Adrenal gland (tissue), 12 donors: ENCODE results near the gene EVL. TPM values are rescaled to one million over a fixed set of nuclear protein-coding genes. Genes with fewer than 3 reads are reported as not detected.

Source experiments
- DNase-seq, 7 donors: peaks; one replicate each; pipeline ENCODE4 v3.0.0-alpha.2; 2019 to 2020
- H3K27ac ChIP-seq, 5 donors: fragments of 200-600 bp; sonication (generic) in 4 of 5; 1 replicate in 3 of 5; 2 replicates in 2 of 5; pipeline versions ENCODE4 v1.5.1 to v1.8.0; 2016 to 2020; ENCODE audit warnings: mild to moderate bottlenecking in 1 of 5
- H3K27me3 ChIP-seq: fragments of 200-600 bp; 2 replicates; pipeline ENCODE4 v1.8.0; 2021
- H3K36me3 ChIP-seq, 2 donors: fragments of 200-600 bp; replicated peaks in 1 of 2; 1 replicate in 1 of 2; 2 replicates in 1 of 2; pipeline versions ENCODE4 v1.5.1 to v1.8.0; 2018 to 2022
- H3K4me1 ChIP-seq, 2 donors: fragments of 200-600 bp; replicated peaks in 1 of 2; 1 replicate in 1 of 2; 2 replicates in 1 of 2; pipeline versions ENCODE4 v1.5.1 to v1.8.0; 2018 to 2021
- H3K4me3 ChIP-seq, 4 donors: fragments of 200-600 bp; sonication (generic) in 3 of 4; one replicate each; pipeline ENCODE4 v1.5.1; 2016 to 2018
- H3K9me3 ChIP-seq, 3 donors: fragments of 200-600 bp; sonication (generic) in 1 of 3; replicated peaks in 1 of 3; 1 replicate in 2 of 3; 2 replicates in 1 of 3; pipeline versions ENCODE4 v1.5.1 to v1.8.0; 2016 to 2021
- POLR2A ChIP-seq, 2 donors: fragments of 450-650 bp; IDR thresholded peaks; one replicate each; pipeline ENCODE4 v1.6.1; 2017; ENCODE audit warnings: antibody characterized with exemption in 2 of 2, mild to moderate bottlenecking in 2 of 2, moderate library complexity in 1 of 2
- WGBS, 4 donors: extraction: QIAGEN DNeasy Blood & Tissue Kit in 2 of 4; methylation state at CpG; one replicate each; pipeline versions ENCODE4 v1.1.5 to v1.1.7; 2013 to 2017; 5-methylcytosine and 5-hydroxymethylcytosine counted together
- intact Hi-C, 2 donors: fragments of 100-400 bp; cut with DNase I; formaldehyde crosslinking; loops; one replicate each; pipeline versions ENCODE4 v1.14.1 to v1.15.0; 2022 to 2023
- polyA plus RNA-seq, 3 donors: library from polyadenylated mRNA; stranded (reverse); fragments of 200-250 nt in 2 of 3; fragments of 350-450 nt in 1 of 3; fragmentation: Illumina TruSeq in 1 of 3; extraction: RNeasy Lipid Tissue Mini Kit (QIAGEN cat#74804) in 1 of 3; gene quantifications; one replicate each; pipeline ENCODE4 v1.2.3, GENCODE V29; 2013 to 2014
- total RNA-seq, 9 donors: library from RNA; depleted of rRNA in 4 of 9; stranded (reverse); fragments of >200 nt in 4 of 9; fragments of 120-200 nt in 1 of 9; fragmentation: NEBNext Ultra II Directional in 1 of 9; extraction: Animal tissue kit (Norgen Biotek cat#: 25700) in 1 of 9; gene quantifications; one replicate each; pipeline versions ENCODE4 v1.1.0 to v1.2.4, GENCODE V29; 2013 to 2023
- TF ChIP-seq, protein P1 (sequence below), 6 experiments: fragments of 450-650 bp in 4 of 6; fragments of 200-600 bp in 2 of 6; sonication (generic) in 1 of 6; IDR thresholded peaks; 1 replicate in 5 of 6; 2 replicates in 1 of 6; pipeline versions ENCODE4 v1.5.1 to v1.8.0; 2016 to 2021; ENCODE audit warnings: antibody characterized with exemption in 6 of 6, mild to moderate bottlenecking in 2 of 6, moderate library complexity in 1 of 6
- donor health status: healthy with polysubstance abuse.
- donor health status: Bipolar disorder and iron deficiency.
- donor health status: DM: yes; HTN: yes; CAD: no.
- donor health status: DM: no; HTN: no; CAD: no.
- donor health status: DM: no; HTN: no; CAD: no.
- donor health status: DM: yes; HTN: yes; CAD: no.

The EVL gene
- total and polyA plus RNA-seq, 12 donors = 23.7 to 209 (median 46.8) TPM

DNA sequence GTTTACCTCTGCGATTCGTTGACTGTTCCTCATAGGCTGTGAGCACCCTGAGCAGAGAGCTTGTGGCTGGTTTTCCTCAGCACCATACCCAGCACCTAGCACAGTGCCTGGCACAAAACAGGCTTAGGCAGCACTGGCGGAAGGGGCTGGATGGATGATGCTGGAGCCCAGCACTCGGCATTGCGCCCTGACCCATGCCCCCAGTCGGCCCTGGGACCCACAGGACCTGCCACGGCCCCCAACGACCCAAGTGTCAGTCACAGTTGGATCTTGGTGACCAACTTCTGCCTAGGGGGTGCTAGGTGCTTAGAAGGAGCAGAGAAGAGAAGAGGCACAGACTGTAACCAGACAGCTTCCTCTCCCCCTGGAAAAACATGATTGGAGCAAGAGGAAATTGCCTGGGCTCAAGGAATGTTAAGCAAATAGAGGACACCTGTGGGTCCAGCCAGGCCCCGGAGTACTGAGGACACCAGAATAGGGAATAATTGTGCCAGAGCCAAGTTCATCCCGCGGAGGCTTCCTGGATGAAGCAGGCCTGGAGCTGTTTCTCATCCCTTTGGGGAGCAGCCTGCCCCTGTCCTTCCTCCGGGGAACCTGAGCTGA, 62.7 kb downstream of the EVL start:
- WGBS, 4 donors = 90 to 94% (median 93%) methylated on average over 9 to 12 of the region's 12 CpGs
- intact Hi-C loops = no loop called here
- H3K27me3 ChIP-seq = no peaks in the 10 kb centered on the region
- peaks cover 0 to 37% of the 10 kb centered on the region in 2 donors for H3K36me3 ChIP-seq
- H3K4me1 ChIP-seq = no peaks in the 10 kb centered on the region
- no peaks in the 10 kb centered on the region for H3K9me3 ChIP-seq
- TF ChIP-seq, protein P1, sequence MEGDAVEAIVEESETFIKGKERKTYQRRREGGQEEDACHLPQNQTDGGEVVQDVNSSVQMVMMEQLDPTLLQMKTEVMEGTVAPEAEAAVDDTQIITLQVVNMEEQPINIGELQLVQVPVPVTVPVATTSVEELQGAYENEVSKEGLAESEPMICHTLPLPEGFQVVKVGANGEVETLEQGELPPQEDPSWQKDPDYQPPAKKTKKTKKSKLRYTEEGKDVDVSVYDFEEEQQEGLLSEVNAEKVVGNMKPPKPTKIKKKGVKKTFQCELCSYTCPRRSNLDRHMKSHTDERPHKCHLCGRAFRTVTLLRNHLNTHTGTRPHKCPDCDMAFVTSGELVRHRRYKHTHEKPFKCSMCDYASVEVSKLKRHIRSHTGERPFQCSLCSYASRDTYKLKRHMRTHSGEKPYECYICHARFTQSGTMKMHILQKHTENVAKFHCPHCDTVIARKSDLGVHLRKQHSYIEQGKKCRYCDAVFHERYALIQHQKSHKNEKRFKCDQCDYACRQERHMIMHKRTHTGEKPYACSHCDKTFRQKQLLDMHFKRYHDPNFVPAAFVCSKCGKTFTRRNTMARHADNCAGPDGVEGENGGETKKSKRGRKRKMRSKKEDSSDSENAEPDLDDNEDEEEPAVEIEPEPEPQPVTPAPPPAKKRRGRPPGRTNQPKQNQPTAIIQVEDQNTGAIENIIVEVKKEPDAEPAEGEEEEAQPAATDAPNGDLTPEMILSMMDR (IDR thresholded peaks at IDR 0.05) = no peak
- TF ChIP-seq POLR2A (IDR thresholded peaks at IDR 0.05) = no peak
- DNase-seq = no peak
- no peak overlapping the region for H3K27ac ChIP-seq
- H3K4me3 ChIP-seq = no peak overlapping the region

DNA sequence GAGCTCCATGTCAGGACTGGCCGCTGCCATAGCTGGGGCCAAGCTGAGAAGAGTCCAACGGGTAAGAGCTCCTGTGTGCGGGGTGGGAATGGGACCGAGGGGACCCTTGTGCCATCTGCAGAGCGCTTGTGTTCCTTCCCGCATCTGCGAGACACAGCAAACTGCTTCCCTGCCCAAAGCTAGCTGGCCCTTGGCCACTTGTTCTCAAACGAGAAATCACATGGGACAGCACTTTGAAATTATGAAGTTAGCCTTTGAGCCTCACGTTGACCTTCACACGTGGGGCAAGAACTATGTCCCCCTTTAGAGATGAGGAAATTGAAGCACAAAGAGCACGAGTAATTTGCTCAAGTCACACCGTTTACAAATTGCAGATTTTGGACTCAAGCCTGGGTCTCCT, 63.5 kb downstream of the EVL start:
- WGBS, 4 donors = 57 to 85% (median 82%) methylated on average over 3 to 12 of the region's 12 CpGs
- intact Hi-C loops = no loop called here
- H3K4me3 ChIP-seq = no peak overlapping the region
- no peak for TF ChIP-seq POLR2A (IDR thresholded peaks at IDR 0.05)
- TF ChIP-seq, protein P1 (IDR thresholded peaks at IDR 0.05) = no peak
- H3K36me3 ChIP-seq = peaks cover 0 to 44% of the 10 kb centered on the region in 2 donors
- no peaks in the 10 kb centered on the region for H3K27me3 ChIP-seq
- no peaks in the 10 kb centered on the region for H3K4me1 ChIP-seq
- H3K9me3 ChIP-seq = no peaks in the 10 kb centered on the region
- DNase-seq = no peak
- H3K27ac ChIP-seq = no peak overlapping the region

DNA sequence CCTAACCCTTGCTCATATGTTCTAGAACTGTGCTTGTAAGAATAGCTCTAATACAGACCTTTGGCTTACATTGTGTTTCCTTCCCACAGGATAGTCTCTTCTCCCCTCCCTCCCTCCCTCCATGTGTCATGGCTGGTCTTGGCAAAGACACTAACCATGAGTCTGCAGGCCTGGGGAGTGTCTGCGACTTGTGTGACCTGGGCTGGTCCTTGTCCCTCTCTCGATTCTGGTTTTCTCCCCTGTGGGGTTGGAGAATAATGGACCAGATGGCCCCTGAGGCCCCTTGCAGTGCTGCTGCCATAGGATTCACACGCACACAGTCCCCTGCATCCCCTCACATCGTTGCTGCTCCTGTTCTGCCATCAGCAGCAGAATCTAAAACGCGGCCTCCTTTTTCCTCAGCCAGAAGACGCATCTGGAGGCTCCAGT, 64.0 kb downstream of the EVL start:
- intact Hi-C loops = no loop called here
- Histone ChIP-seq H3K4me1 (no peaks in the 10 kb centered on the region), H3K27ac (no peak overlapping the region), H3K27me3 (no peaks in the 10 kb centered on the region), H3K36me3 (peaks cover 0 to 49% of the 10 kb centered on the region in 2 donors), H3K9me3 (no peaks in the 10 kb centered on the region), H3K4me3 (no peak overlapping the region)
- DNase-seq = peak in 1 of 7 donors; percentile 50
- TF ChIP-seq, protein P1 (IDR thresholded peaks at IDR 0.05) = no peak
- TF ChIP-seq POLR2A (IDR thresholded peaks at IDR 0.05) = no peak
- 73 to 79% (median 77%) methylated on average over 7 of the region's 7 CpGs; no CpG with 5 or more reads in 1 of the 4 donors for WGBS, 4 donors

DNA sequence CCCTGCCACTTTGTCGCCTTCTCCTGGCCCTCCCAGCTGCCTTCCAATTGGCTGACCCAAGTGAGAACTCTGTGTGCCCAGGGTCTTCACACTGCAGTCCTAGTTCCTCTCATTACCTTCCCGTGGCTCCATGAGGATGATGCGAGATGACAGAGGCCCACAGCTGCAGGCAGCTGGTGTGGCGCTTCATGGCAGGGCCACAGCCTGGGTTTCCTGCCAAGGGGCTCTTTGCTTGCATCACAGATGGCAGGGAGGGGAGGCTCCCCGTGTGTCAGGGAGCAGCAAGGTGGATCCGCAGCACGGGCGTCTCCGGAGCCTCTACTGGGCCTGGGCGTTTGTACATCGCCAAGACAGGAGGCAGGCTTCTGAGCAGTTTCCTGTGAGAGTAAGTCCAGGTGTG, 65.3 kb downstream of the EVL start:
- WGBS, 4 donors = 84 to 95% (median 92%) methylated on average over 4 to 11 of the region's 11 CpGs
- peaks cover 0 to 60% of the 10 kb centered on the region in 2 donors for H3K36me3 ChIP-seq
- H3K27me3 ChIP-seq = no peaks in the 10 kb centered on the region
- no peaks in the 10 kb centered on the region for H3K9me3 ChIP-seq
- no peak overlapping the region for H3K4me3 ChIP-seq
- DNase-seq = no peak
- TF ChIP-seq POLR2A (IDR thresholded peaks at IDR 0.05) = no peak
- TF ChIP-seq, protein P1 (IDR thresholded peaks at IDR 0.05) = no peak
- H3K4me1 ChIP-seq = no peaks in the 10 kb centered on the region
- intact Hi-C loops = no loop called here
- H3K27ac ChIP-seq = no peak overlapping the region
